K562 (cell line): ENCODE measurements around the gene TMEM69. TPM values are rescaled to one million over a fixed set of nuclear protein-coding genes. Genes with fewer than 3 reads are reported as not detected.

Experiments used
- E2F1 ChIP-seq: sonication (generic); formaldehyde crosslinking; IDR thresholded peaks from 2 replicates; pipeline ENCODE4 v1.8.1; 2023; ENCODE audit warnings: mild to moderate bottlenecking, missing genetic modification reagents, moderate library complexity
- ESRRB ChIP-seq: fragments of 250-450 bp; sonication (Bioruptor Pico); IDR thresholded peaks from 2 replicates; pipeline ENCODE4 v1.5.0; 2020; ENCODE audit warnings: mild to moderate bottlenecking, moderate library complexity, borderline replicate concordance
- FOXK1 ChIP-seq: sonication (generic); formaldehyde crosslinking; IDR thresholded peaks from 2 replicates; pipeline ENCODE4 v1.8.0; 2022; ENCODE audit warnings: missing genetic modification reagents, mild to moderate bottlenecking, borderline replicate concordance
- ILK ChIP-seq: fragments of 450-650 bp; IDR thresholded peaks from 2 replicates; pipeline ENCODE4 v1.6.1; 2016; ENCODE audit warnings: missing genetic modification characterization, low read depth, mild to moderate bottlenecking, missing compliant biosample characterization, moderate library complexity, borderline replicate concordance
- JUND ChIP-seq, 2 experiments: IDR thresholded peaks; 2 replicates in 1 of 2; 3 replicates in 1 of 2; pipeline ENCODE4 v1.6.1; 2011; ENCODE audit warnings: borderline replicate concordance in 2 of 2, low read depth in 2 of 2, low read length in 2 of 2, improper control_type of control experiment in 1 of 2, missing biosample characterization in 1 of 2, missing genetic modification characterization in 1 of 2, missing genetic modification reagents in 1 of 2
- KDM4B ChIP-seq, 2 experiments: fragments of 450-650 bp in 1 of 2; sonication (generic) in 1 of 2; IDR thresholded peaks; 2 replicates each; pipeline ENCODE4 v1.6.1; 2016 to 2017; ENCODE audit warnings: borderline replicate concordance in 2 of 2, antibody characterized with exemption in 1 of 2, low read depth in 1 of 2, mild to moderate bottlenecking in 1 of 2
- NFXL1 ChIP-seq: fragments of 450-650 bp; formaldehyde crosslinking; IDR thresholded peaks from 2 replicates; pipeline ENCODE4 v1.4.0; 2021; ENCODE audit warnings: mild to moderate bottlenecking
- POLR2G ChIP-seq: fragments of 200-400 bp; formaldehyde crosslinking; IDR thresholded peaks from 2 replicates; pipeline ENCODE4 v1.6.1; 2017; ENCODE audit warnings: low read depth, mild to moderate bottlenecking, antibody characterized with exemption, low read length, moderate library complexity
- RERE ChIP-seq: sonication (generic); formaldehyde crosslinking; IDR thresholded peaks from 2 replicates; pipeline ENCODE4 v1.8.0; 2023; ENCODE audit warnings: missing genetic modification reagents, mild to moderate bottlenecking, borderline replicate concordance
- RNF2 ChIP-seq: sonication (generic); IDR thresholded peaks from 2 replicates; pipeline ENCODE4 v1.6.1; 2016
- SRSF1 ChIP-seq: fragments of 200-400 bp; formaldehyde crosslinking; IDR thresholded peaks from 2 replicates; pipeline ENCODE4 v1.6.1; 2017; ENCODE audit warnings: mild to moderate bottlenecking, low read depth, low read length, moderate library complexity
- WHSC1 ChIP-seq: IDR thresholded peaks from one replicate; pipeline ENCODE4 v1.6.1; 2012; ENCODE audit warnings: low read length, control low read depth, inconsistent platforms
- ZBTB12 ChIP-seq: fragments of 250-450 bp; sonication (Bioruptor Pico); IDR thresholded peaks from 2 replicates; pipeline ENCODE4 v1.4.0; 2020
- ZFX ChIP-seq: sonication (generic); formaldehyde crosslinking; IDR thresholded peaks from 2 replicates; pipeline ENCODE4 v1.8.0; 2022; ENCODE audit warnings: mild to moderate bottlenecking, missing genetic modification reagents, moderate library complexity
- polyA plus RNA-seq, 8 experiments: library from polyadenylated mRNA; depleted of rRNA in 4 of 8; stranded (reverse) in 5 of 8; unstranded in 3 of 8; fragments of >200 nt; fragmentation: Nextera tagmentation in 2 of 8; fragmentation: Illumina TruSeq in 1 of 8; extraction: Ambion mirVana in 2 of 8; extraction: Trizol in 1 of 8; gene quantifications; 2 replicates each; pipeline versions ENCODE4 v1.2.1 to v1.2.3, GENCODE V29; 2011 to 2014; ENCODE audit warnings: inconsistent platforms in 1 of 8, missing spikeins in 1 of 8
- total RNA-seq, 7 experiments: library from RNA; depleted of rRNA in 6 of 7; stranded (reverse); fragments of >200 nt in 6 of 7; fragmentation: Illumina TruSeq in 2 of 7; extraction: Trizol in 2 of 7; gene quantifications; 2 replicates each; pipeline versions ENCODE4 v1.2.1 to v1.2.3, GENCODE V29; 2011 to 2021; ENCODE audit warnings: low replicate concordance in 1 of 7
- TF ChIP-seq, protein P1 (sequence below): fragments of 450-650 bp; formaldehyde crosslinking; IDR thresholded peaks from 2 replicates; pipeline ENCODE4 v1.4.0; 2020; ENCODE audit warnings: mild to moderate bottlenecking, moderate library complexity

TMEM69 gene
- total and polyA plus RNA-seq, 9 of the 15 experiments (the other 6 are each of a cell fraction or from before 2014, with no cell fraction given): 47.3 to 248 (median 103) TPM

DNA sequence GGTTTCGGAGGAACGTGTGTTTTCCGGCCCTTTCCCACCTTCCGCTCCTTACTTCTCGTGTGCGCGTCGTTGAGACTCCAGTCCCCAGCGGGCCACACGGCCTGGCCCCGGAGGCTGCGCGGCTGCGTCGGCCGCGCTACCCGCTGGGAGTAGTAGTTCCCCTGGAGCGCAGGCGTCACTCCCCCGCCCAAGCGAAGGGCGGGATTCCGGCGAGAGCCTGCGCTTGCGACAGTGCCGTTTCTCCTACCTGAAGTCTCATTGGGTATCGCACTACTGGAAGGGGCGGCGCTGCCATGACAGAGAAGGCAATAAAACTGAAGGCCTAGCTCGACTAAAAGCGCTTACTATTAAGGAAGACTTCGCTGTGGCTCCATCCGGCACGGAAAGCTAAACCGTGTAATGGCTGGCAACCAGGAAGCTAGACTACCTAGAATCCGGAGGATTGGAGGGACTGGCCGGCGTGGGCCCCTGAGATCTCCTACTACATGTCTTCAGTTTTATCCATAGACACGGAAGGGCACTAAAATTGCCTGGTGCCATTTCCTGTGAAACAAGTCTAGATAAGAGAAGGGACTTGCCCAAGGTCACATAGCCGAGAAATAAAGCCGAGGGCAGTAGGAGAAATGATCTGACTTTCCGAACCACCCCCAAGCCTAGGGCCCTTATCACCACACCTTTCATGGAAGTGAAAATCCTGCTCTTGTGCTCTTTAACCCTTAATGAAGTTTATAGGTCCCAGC, 797 bp upstream of the TMEM69 start (continued):
- TF ChIP-seq RERE (CRISPR knock-in tag): no peak
- TF ChIP-seq WHSC1: no peak
- TF ChIP-seq KDM4B (IDR thresholded peaks at IDR 0.05; ENCODE audit: borderline replicate concordance in 2 of 2, low read depth in 1 of 2): 0 out of 4 replicates have a peak, but pooled peaks of 1 of the 2 experiments have one; percentile 29
- TF ChIP-seq ILK (tag): no peak
- TF ChIP-seq E2F1 (CRISPR knock-in tag): peak; percentile 58; the same call in 1 of the 2 replicates
- TF ChIP-seq SRSF1: no peak
- TF ChIP-seq JUND (IDR thresholded peaks at IDR 0.05; ENCODE audit: borderline replicate concordance, low read depth, low read length): peak; percentile 56; the same call in 1 of the 2 replicates
- TF ChIP-seq JUND (tag; IDR thresholded peaks at IDR 0.05; ENCODE audit: borderline replicate concordance, low read depth, low read length): peak; percentile 22; the same call in 1 of the 3 replicates
- TF ChIP-seq, protein P1, sequence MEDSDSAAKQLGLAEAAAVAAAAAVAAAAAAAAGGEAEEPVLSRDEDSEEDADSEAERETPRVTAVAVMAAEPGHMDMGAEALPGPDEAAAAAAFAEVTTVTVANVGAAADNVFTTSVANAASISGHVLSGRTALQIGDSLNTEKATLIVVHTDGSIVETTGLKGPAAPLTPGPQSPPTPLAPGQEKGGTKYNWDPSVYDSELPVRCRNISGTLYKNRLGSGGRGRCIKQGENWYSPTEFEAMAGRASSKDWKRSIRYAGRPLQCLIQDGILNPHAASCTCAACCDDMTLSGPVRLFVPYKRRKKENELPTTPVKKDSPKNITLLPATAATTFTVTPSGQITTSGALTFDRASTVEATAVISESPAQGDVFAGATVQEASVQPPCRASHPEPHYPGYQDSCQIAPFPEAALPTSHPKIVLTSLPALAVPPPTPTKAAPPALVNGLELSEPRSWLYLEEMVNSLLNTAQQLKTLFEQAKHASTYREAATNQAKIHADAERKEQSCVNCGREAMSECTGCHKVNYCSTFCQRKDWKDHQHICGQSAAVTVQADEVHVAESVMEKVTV (CRISPR knock-in tag): peak; percentile 14; the same call in 1 of the 2 replicates
- TF ChIP-seq ZBTB12 (CRISPR knock-in tag): peak; percentile 47
- TF ChIP-seq POLR2G: peak; percentile 71
- no peak for TF ChIP-seq NFXL1 (CRISPR knock-in tag)
- no peak for TF ChIP-seq ESRRB (CRISPR knock-in tag)
- TF ChIP-seq FOXK1 (CRISPR knock-in tag): peak; percentile 90; the same call in 1 of the 2 replicates
- TF ChIP-seq RNF2: peak; percentile 75
- peak; percentile 97 for TF ChIP-seq ZFX
